A673 (cell line): ENCODE data around the gene HECW1. TPM values are rescaled to one million over a fixed set of nuclear protein-coding genes. Genes with fewer than 3 reads are reported as not detected.
A peak's percentile ranks its signal among the peaks of the same experiment; 100 is the strongest.

Experiments
- BruUV-seq: library from RNA; stranded (reverse); fragments of 400-500 nt; replicated peaks from 2 replicates; lab custom pipeline; 2021; lab: Mats Ljungman, UMichigan
- CTCF ChIA-PET: fragments of 300-600 bp; sonication (Branson Sonifier 250); formaldehyde crosslinking; loops from one replicate; lab custom pipeline; 2022; ENCODE audit warnings: antibody characterized with exemption; lab: Charles Lee
- POLR2A ChIA-PET: fragments of 300-600 bp; sonication (Branson Sonifier 250); formaldehyde crosslinking; loops from one replicate; lab custom pipeline; 2022; ENCODE audit warnings: antibody characterized with exemption; ENCODE audit not compliant: low non-redundant PET; lab: Charles Lee
- DNase-seq: peaks from one replicate; pipeline ENCODE4 v3.0.0-alpha.2; 2015; ENCODE audit warnings: low spot score
- H3K27ac ChIP-seq: fragments of 200-600 bp; sonication (generic); 2 replicates; pipeline ENCODE4 v1.5.1; 2016; ENCODE audit warnings: mixed run types, low read depth, mild to moderate bottlenecking, mixed read lengths, antibody characterized with exemption, low read length; ENCODE audit not compliant: poor library complexity, severe bottlenecking
- H3K27me3 ChIP-seq: fragments of 200-600 bp; sonication (generic); replicated peaks from 2 replicates; pipeline ENCODE4 v1.6.1; 2017; ENCODE audit warnings: mixed run types, low read depth, mild to moderate bottlenecking, mixed read lengths, antibody characterized with exemption, low read length; ENCODE audit not compliant: insufficient read depth, poor library complexity
- H3K36me3 ChIP-seq: fragments of 200-600 bp; sonication (generic); 2 replicates; pipeline ENCODE4 v1.6.1; 2016; ENCODE audit warnings: mixed run types, mild to moderate bottlenecking, mixed read lengths, antibody characterized with exemption, low read length; ENCODE audit not compliant: insufficient read depth, poor library complexity, severe bottlenecking
- H3K4me1 ChIP-seq: fragments of 200-600 bp; sonication (generic); 2 replicates; pipeline ENCODE4 v1.6.1; 2017; ENCODE audit warnings: mixed run types, mild to moderate bottlenecking, mixed read lengths, antibody characterized with exemption, low read length; ENCODE audit not compliant: insufficient read depth, poor library complexity, severe bottlenecking
- H3K4me3 ChIP-seq: fragments of 200-600 bp; sonication (generic); 2 replicates; pipeline ENCODE4 v1.5.1; 2016; ENCODE audit warnings: low read depth, mixed run types, mild to moderate bottlenecking, mixed read lengths, low read length; ENCODE audit not compliant: poor library complexity, severe bottlenecking
- H3K9me3 ChIP-seq: fragments of 200-600 bp; sonication (generic); 2 replicates; pipeline ENCODE4 v1.6.1; 2016; ENCODE audit warnings: mixed run types, low read depth, mild to moderate bottlenecking, mixed read lengths, antibody characterized with exemption, low read length; ENCODE audit not compliant: poor library complexity, severe bottlenecking
- CTCF ChIP-seq: fragments of 300-800, 200-600 bp; sonication (generic); conservative IDR thresholded peaks from 2 replicates; pipeline ENCODE4 v1.5.1; 2017; ENCODE audit warnings: low read depth, mild to moderate bottlenecking, antibody characterized with exemption, low read length, moderate library complexity, mixed read lengths
- EZH2 ChIP-seq: fragments of 200-600 bp; sonication (generic); IDR thresholded peaks from 2 replicates; pipeline ENCODE4 v1.6.1; 2017; ENCODE audit warnings: borderline replicate concordance, low read depth, mild to moderate bottlenecking, mixed read lengths, antibody characterized with exemption, low read length; ENCODE audit not compliant: poor library complexity, severe bottlenecking
- intact Hi-C: fragments of 100-400 bp; cut with micrococcal nuclease; formaldehyde crosslinking; loops from one replicate; pipeline ENCODE4 v1.10.0; 2022; ENCODE audit not compliant: unreplicated experiment
- total RNA-seq: library from RNA; stranded (reverse); gene quantifications from 2 replicates; pipeline ENCODE4 v1.2.3, GENCODE V29; 2021

Gene HECW1
- total RNA-seq, 1 experiment from 2014 or later, result 0.39 TPM

- CTCF ChIA-PET, result interaction anchor here (1.2 kb wide), 1 partner anchor 31 kb away, joined by 3 read pairs; no protein-coding TSS in a partner anchor
- intact Hi-C loops, result no loop called here
- peaks cover 56% of the 10 kb centered on the region for H3K4me1 ChIP-seq
- peak overlapping the region; percentile 72 for H3K27ac ChIP-seq
- H3K9me3 ChIP-seq, result no peaks in the 10 kb centered on the region
- POLR2A ChIA-PET, result no interaction called here
- TF ChIP-seq EZH2 (no peak), CTCF (no peak)
- no peaks in the 10 kb centered on the region for H3K36me3 ChIP-seq
- DNase-seq, result peak; percentile 98
- no peaks in the 10 kb centered on the region for H3K27me3 ChIP-seq
- peak overlapping the region; percentile 2 for H3K4me3 ChIP-seq
- BruUV-seq, result no TSS peak
Measured at GRCh38 chr7:43139137-43139536, 26.7 kb downstream of the HECW1 start.

GRCh38 chr7:43140186-43140585, 27.7 kb downstream of the HECW1 start:
- no TSS peak for BruUV-seq
- peak; percentile 55 for DNase-seq
- CTCF ChIA-PET, result no interaction called here
- Histone ChIP-seq H3K4me1 (peaks cover 54% of the 10 kb centered on the region), H3K36me3 (no peaks in the 10 kb centered on the region), H3K4me3 (no peak overlapping the region), H3K9me3 (no peaks in the 10 kb centered on the region), H3K27me3 (no peaks in the 10 kb centered on the region), H3K27ac (no peak overlapping the region)
- TF ChIP-seq CTCF, result no peak
- TF ChIP-seq EZH2, result no peak
- POLR2A ChIA-PET, result no interaction called here
- intact Hi-C loops, result no loop called here

DNA sequence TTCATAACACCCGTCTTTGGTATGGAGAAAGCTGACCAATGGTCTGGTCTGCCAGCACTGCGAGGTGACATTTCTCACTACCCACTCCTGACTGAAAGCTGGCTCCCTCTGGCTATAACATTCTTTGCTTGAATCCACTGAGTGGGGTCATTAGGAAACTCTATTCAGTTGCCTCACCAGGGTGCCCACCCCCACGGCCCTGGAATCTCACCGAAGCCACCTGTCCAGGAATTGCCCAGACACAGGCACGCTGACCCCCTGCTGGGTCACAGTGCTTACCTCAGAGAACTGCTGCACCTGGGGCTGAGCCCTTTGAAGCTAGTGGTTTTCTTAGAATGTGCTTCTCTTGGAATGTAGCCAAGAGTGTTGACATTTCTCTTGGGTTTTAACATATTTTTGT, 28.6 kb downstream of the HECW1 start:
- Histone ChIP-seq H3K4me1 (peaks cover 47% of the 10 kb centered on the region), H3K27me3 (no peaks in the 10 kb centered on the region), H3K9me3 (no peaks in the 10 kb centered on the region), H3K27ac (no peak overlapping the region), H3K4me3 (no peak overlapping the region), H3K36me3 (no peaks in the 10 kb centered on the region)
- ChIA-PET POLR2A (no interaction called here), CTCF (no interaction called here)
- no peak for TF ChIP-seq EZH2
- TF ChIP-seq CTCF, result no peak
- BruUV-seq, result no TSS peak
- intact Hi-C loops, result no loop called here
- peak; percentile 15 for DNase-seq
